GM19025 (cell line): ENCODE data around the gene TGM1.
A peak's percentile ranks its signal among the peaks of the same experiment; 100 is the strongest.
"Not testable (repeated sequence)": the region's sequence is repeated elsewhere in the genome, so short reads cannot be mapped to it uniquely, and the experiment has no call there.

Experiments
- ATAC-seq: cut with Tn5 transposase; IDR thresholded peaks from one replicate; pipeline ENCODE4 v1.9.1; 2021; ENCODE audit warnings: mild to moderate bottlenecking, low read depth, moderate library complexity; ENCODE audit not compliant: unreplicated experiment

Gene TGM1

GRCh38 chr14:24255931-24256711 lies 6.9 kb downstream of the TGM1 start:
- ATAC-seq: no peak

DNA sequence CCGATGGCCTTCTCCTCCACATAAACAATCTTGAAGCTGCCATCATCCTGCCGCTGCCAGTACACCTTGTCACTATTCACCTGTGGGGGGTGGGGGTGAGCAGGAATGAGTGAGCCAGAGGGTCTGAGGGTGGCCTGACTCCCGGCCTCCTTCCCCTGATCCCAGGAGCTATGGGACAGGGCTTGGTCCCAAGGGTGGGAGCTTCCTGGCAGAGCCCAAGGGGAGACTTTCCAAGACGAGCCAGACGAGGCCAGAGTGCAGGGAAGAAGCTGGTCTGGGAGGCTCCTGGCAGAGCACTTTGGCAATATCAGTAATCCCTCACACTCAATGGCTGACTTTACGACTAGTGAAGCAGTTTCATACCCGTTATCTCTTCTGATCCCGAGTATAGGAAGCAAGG lies 7.5 kb downstream of the TGM1 start:
- ATAC-seq: no peak

DNA sequence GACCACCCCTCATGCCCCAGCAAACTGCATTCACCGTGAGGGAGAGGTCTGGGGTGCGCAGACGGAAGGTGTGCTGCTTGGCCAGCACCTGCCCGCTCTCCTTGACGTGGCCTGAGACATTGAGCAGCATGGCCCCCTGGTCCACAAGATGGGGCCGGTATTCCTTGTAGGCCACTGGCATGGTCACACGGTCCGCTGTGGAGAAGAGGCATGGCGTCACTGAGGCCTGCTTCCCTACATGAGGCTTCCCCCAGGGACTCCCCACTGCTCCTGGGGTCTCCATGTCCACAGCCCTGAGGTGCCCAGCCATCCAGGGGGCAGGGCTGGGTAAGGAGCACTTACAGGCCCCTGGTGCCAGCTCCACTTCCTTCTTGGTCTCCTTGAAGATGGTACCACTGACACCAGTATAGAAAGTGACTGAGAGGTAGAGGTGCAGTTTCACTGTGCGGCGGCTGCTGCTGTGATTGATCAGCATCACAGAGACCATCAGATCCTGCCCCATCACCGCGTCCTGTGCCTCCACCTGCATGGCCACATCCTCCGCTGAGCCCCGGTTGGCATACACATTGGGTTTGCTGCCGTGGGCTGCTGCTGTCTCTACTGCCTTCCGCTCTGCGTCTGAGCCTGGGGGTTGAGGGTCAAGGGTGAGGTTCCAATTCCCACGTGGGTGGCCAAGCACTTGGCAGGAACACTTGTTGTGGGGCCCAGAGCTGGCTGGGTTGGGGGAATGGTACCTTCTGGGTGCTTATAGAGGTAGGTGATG lies 8.2 kb downstream of the TGM1 start:
- ATAC-seq: no peak

DNA sequence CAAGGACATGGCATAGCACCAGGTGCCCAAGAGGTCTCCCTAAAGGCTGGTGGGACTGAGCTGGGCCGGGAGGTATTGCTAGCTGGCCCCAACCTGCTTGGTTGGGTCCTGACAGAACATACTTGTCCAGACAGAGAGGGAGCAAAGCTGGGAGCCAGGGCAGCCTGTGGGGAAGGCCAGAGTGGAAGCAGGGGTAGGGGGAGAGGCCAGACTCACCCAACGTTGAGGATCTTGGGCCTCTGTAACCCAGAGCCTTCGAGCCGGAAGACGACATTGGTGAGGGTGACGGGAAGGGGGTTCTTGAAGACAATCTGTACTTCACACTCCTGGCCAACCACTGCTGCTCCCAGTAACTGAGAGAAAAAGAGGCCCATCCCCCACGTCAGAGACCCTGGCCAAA lies 9.0 kb downstream of the TGM1 start:
- ATAC-seq: no peak

GRCh38 chr14:24252289-24253124 lies 10.5 kb downstream of the TGM1 start:
- no peak for ATAC-seq

- ATAC-seq: no peak
Observed at GRCh38 chr14:24251880-24252288, 11.1 kb downstream of the TGM1 start.

GRCh38 chr14:24250354-24250753 lies 12.6 kb downstream of the TGM1 start:
- ATAC-seq: no peak

GRCh38 chr14:24249230-24250021 lies 13.6 kb downstream of the TGM1 start:
- no peak for ATAC-seq

GRCh38 chr14:24247422-24247821 lies 15.6 kb downstream of the TGM1 start:
- no peak for ATAC-seq

- no peak for ATAC-seq
Observed at GRCh38 chr14:24246765-24247212, 16.2 kb downstream of the TGM1 start.

- ATAC-seq: not testable (repeated sequence)
Observed at GRCh38 chr14:24245350-24245749, 17.6 kb downstream of the TGM1 start.

DNA sequence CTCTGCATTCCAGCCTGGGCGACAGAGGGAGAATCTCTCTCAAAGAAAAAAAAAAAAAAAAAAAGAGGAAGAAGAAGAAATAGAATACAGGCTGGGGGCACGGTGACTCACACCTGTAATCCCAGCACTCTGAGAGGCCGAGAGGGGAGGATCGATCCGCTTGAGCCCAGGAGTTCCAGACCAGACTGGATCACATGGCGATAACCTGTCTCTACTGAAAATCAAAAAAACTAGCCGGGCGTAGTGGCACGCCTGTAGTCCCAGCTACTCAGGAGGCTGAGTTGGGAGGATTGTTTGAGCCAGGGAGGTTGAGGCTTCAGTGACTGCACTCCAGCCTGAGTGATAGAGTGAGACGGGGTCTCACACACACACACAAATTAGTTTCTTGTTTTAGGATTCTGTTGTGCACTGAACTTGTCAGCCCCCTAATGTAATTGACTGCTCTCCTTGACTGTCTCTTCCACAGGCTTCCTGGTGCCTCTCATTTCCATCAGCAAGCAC lies 19.6 kb downstream of the TGM1 start:
- ATAC-seq: no peak

- peak; percentile 76 for ATAC-seq
Observed at GRCh38 chr14:24241829-24242443, 21.0 kb downstream of the TGM1 start.

DNA sequence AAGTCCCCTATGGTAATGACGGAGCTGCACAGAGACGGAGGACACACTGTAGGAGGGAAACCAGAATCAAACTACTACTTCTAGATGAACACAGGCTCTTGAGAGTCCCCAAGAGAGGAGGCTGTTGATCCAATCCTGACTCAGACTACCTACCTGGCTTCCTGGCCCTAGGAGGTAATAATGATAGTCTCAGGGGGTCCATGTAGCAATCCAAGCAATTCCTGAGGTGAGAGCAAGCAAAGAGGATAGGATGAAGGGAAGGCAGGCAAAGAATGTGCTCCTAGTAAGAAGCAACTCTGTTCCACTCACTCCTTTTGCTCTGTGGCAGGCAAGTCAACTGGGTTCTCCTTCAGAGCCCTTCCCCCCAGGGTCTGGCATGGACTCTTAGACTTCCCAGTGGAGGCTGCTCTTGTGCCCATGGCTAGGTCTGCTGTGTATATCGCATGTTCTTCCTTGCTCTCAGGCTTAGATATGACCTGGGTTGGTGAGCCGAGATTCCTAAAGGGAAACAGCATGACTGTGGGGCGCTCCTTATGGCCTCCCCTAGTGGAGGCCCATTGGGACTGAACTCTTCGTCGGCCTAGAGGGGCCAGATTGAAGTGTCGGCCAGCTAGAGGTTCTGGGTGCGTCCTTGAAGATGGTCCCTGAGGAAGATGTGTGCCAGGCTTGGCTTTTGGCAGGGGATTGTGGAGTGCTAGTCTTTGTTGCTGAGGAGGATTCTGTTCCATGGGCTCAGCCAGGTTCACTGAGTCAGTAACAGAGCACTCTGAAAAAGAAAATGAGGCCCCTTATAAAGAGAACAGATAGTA lies 22.7 kb downstream of the TGM1 start:
- ATAC-seq: no peak

DNA sequence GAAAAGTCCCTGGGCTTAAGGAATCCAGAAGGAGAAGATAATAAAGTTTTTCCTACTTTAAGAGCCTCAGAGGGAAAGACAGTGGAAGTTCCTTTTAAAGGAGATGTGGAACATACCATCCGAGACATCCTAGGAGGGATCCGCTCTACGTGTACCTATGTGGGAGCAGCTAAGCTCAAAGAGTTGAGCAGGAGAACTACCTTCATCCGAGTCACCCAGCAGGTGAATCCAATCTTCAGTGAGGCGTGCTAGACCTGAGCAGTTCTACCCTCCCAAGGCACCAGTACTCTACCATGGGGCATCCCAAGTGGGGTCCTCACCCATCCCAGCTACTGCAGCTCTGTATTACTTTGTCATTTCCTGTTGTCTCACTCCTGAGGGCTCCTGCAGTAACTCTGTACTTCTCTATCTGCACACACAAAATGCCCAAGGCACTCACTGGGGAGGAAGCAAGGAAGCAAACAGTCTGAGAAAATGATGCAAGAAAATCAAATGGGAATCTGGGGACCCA lies 24.4 kb downstream of the TGM1 start:
- no peak for ATAC-seq

DNA sequence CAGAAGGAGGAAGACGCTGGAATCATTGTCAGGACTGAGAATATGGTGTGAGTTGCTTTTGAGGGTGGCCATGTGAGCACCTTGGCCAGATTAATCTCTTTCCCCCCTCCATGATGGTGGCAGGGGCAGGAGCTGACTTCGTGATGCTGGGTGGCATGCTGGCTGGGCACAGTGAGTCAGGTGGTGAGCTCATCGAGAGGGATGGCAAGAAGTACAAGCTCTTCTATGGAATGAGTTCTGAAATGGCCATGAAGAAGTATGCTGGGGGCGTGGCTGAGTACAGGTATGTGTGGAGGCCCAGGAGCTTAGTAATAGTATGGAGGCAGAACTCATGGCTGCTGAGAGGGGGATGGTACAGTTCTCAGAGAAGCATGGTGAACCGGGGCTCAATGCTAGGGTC lies 24.9 kb downstream of the TGM1 start:
- no peak for ATAC-seq

GRCh38 chr14:24237463-24237955 lies 25.5 kb downstream of the TGM1 start:
- no peak for ATAC-seq

DNA sequence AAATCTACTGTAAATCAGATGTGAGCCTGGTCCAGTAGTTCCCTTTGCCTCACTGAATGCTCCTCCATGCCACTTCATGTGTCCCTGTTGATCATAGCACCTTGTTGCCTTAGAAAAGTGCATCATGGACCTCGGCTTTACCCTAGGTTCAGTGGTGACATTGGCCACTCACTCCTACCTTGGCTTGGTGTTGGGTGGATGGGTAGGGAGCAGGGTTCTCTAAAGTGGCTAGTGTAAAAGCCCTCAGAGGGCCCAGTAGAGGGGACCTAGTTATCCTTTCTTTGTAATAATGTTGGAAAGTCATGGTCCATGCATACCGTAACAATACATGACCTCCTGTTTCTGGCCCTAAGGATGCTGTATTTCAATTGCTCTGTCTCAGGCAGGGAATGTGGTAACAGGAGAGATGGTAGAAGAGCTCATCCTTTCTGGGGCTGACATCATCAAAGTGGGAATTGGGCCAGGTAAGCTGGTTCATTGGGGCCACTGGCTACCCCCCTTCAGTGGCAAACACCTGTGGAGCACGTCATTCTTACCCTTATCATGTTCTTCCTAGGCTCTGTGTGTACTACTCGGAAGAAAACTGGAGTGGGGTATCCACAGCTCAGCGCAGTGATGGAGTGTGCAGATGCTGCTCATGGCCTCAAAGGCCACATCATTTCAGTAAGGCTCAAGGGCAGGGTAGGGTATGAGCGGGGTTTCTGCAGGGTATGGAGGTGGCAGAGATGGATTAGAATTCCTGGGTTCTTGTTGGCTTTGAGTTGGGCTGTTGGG lies 26.1 kb downstream of the TGM1 start:
- no peak for ATAC-seq
